Trophoblast cell (in vitro differentiated cells and primary cell): ENCODE results near the gene MIF.

Experiments
- DNase-seq, 2 donors: peaks; one replicate each; pipeline ENCODE4 v3.0.0-alpha.2; 2016
- H2AFZ ChIP-seq: 2 replicates; pipeline ENCODE4 v1.6.1; 2013; ENCODE audit warnings: low read length, moderate library complexity, mild to moderate bottlenecking; ENCODE audit not compliant: insufficient read depth, poor library complexity
- H2AK5ac ChIP-seq: 2 replicates; pipeline ENCODE4 v1.6.1; 2013; ENCODE audit warnings: mild to moderate bottlenecking, low read length
- H2BK120ac ChIP-seq: 2 replicates; pipeline ENCODE4 v1.6.1; 2013; ENCODE audit warnings: low read length, mild to moderate bottlenecking, moderate library complexity; ENCODE audit not compliant: insufficient read depth, poor library complexity
- H2BK12ac ChIP-seq: 2 replicates; pipeline ENCODE4 v1.6.1; 2013; ENCODE audit warnings: mild to moderate bottlenecking, low read length, moderate library complexity
- H2BK5ac ChIP-seq: 2 replicates; pipeline ENCODE4 v1.6.1; 2013; ENCODE audit warnings: low read length, low read depth, moderate library complexity, mild to moderate bottlenecking; ENCODE audit not compliant: poor library complexity
- H3K14ac ChIP-seq: 2 replicates; pipeline ENCODE4 v1.6.1; 2013; ENCODE audit warnings: mild to moderate bottlenecking, low read length
- H3K18ac ChIP-seq: 2 replicates; pipeline ENCODE4 v1.6.1; 2013; ENCODE audit warnings: mild to moderate bottlenecking, low read length
- H3K23ac ChIP-seq: 2 replicates; pipeline ENCODE4 v1.6.1; 2013; ENCODE audit warnings: low read length
- H3K27ac ChIP-seq: 2 replicates; pipeline ENCODE4 v1.5.1; 2013; ENCODE audit warnings: low read depth, mild to moderate bottlenecking, inconsistent platforms, low read length, moderate library complexity
- H3K27me3 ChIP-seq: 2 replicates; pipeline ENCODE4 v1.6.1; 2013; ENCODE audit warnings: inconsistent platforms, mild to moderate bottlenecking, low read length, moderate library complexity; ENCODE audit not compliant: insufficient read depth
- H3K36me3 ChIP-seq, 2 experiments: 1 replicate in 1 of 2; 2 replicates in 1 of 2; pipeline ENCODE4 v1.6.1; 2013; ENCODE audit warnings: low read length in 2 of 2, mild to moderate bottlenecking in 2 of 2, moderate library complexity in 1 of 2; ENCODE audit not compliant: insufficient read depth in 2 of 2, control insufficient read depth in 1 of 2
- H3K4ac ChIP-seq: 2 replicates; pipeline ENCODE4 v1.6.1; 2013; ENCODE audit warnings: low read depth, mild to moderate bottlenecking, low read length, moderate library complexity
- H3K4me1 ChIP-seq, 2 experiments: 1 replicate in 1 of 2; 2 replicates in 1 of 2; pipeline ENCODE4 v1.6.1; 2013; ENCODE audit warnings: low read length in 2 of 2, mild to moderate bottlenecking in 2 of 2, moderate library complexity in 1 of 2; ENCODE audit not compliant: insufficient read depth in 2 of 2, control insufficient read depth in 1 of 2
- H3K4me2 ChIP-seq: 2 replicates; pipeline ENCODE4 v1.6.1; 2013; ENCODE audit warnings: inconsistent platforms, mild to moderate bottlenecking, low read length, moderate library complexity
- H3K4me3 ChIP-seq: 2 replicates; pipeline ENCODE4 v1.5.1; 2013; ENCODE audit warnings: mild to moderate bottlenecking, low read depth, low read length, inconsistent platforms
- H3K79me1 ChIP-seq: one replicate; pipeline ENCODE4 v1.6.1; 2013; ENCODE audit warnings: low read length
- H3K79me2 ChIP-seq: 2 replicates; pipeline ENCODE4 v1.6.1; 2013; ENCODE audit warnings: low read length, mild to moderate bottlenecking; ENCODE audit not compliant: control insufficient read depth, insufficient read depth, poor library complexity
- H3K9ac ChIP-seq: 2 replicates; pipeline ENCODE4 v1.6.1; 2013; ENCODE audit warnings: mild to moderate bottlenecking, low read length
- H3K9me3 ChIP-seq: 2 replicates; pipeline ENCODE4 v1.6.1; 2013; ENCODE audit warnings: low read depth, mild to moderate bottlenecking, control low read depth, inconsistent platforms, low read length; ENCODE audit not compliant: insufficient read depth
- H4K12ac ChIP-seq: 2 replicates; pipeline ENCODE4 v1.6.1; 2013; ENCODE audit warnings: low read depth, mild to moderate bottlenecking, low read length, moderate library complexity
- H4K8ac ChIP-seq: 2 replicates; pipeline ENCODE4 v1.6.1; 2013; ENCODE audit warnings: low read depth, mild to moderate bottlenecking, low read length, moderate library complexity
- H4K91ac ChIP-seq: one replicate; pipeline ENCODE4 v1.6.1; 2013; ENCODE audit warnings: low read depth, mild to moderate bottlenecking, low read length, moderate library complexity
- WGBS: extraction: QIAGEN DNeasy Blood & Tissue Kit; methylation state at CpG from one replicate; pipeline ENCODE4 v1.1.7; 2013; ENCODE audit warnings: missing lambda C conversion rate; ENCODE audit not compliant: insufficient read length, insufficient coverage; ENCODE audit errors: extremely low coverage; 5-methylcytosine and 5-hydroxymethylcytosine counted together

MIF gene

GRCh38 chr22:23896523-23897186, 2.5 kb downstream of the MIF start:
- no CpG with 5 or more reads among the region's 8 CpGs for WGBS
- Histone ChIP-seq H3K4me2 (no peak overlapping the region), H3K9me3 (peaks cover 3% of the 10 kb centered on the region), H3K27me3 (no peaks in the 10 kb centered on the region), H3K36me3 (peaks cover 19 to 21% of the 10 kb centered on the region in 2 experiments), H3K79me1 (peaks cover 13% of the 10 kb centered on the region), H3K9ac (no peak overlapping the region), H3K4me3 (no peak overlapping the region), H2BK5ac (no peak overlapping the region), H4K12ac (no peak overlapping the region), H3K14ac (no peak overlapping the region), H3K23ac (no peak overlapping the region), H3K4me1 (peaks cover 9 to 13% of the 10 kb centered on the region in 2 experiments), H2AFZ (no peak overlapping the region), H2AK5ac (no peak overlapping the region), H4K8ac (no peak overlapping the region), H2BK12ac (no peak overlapping the region), H3K79me2 (peaks cover 9% of the 10 kb centered on the region), H4K91ac (no peak overlapping the region), H3K4ac (no peak overlapping the region), H2BK120ac (no peak overlapping the region), H3K18ac (no peak overlapping the region), H3K27ac (no peak overlapping the region)
- no peak for DNase-seq

DNA sequence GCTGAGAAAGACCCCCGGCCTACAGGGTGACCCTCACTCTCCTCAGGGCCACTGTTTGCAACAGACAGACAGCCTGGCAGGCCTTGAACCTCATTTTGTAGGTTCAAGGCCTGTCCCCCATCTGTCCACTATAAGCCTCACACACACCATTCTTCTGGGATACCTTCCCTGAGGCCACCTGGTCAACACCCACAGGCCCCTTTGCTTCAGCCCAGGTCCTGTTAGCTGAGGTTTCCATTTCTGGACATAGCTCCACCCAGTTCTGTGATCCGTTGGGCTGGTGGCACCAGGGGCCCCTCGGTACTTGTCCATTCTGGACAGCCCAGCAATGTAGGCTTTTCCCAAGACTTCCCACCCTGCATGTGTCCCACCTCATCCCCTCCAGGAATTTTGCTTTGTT, 3.1 kb downstream of the MIF start:
- Histone ChIP-seq H3K4ac (no peak overlapping the region), H3K4me2 (no peak overlapping the region), H2AK5ac (no peak overlapping the region), H3K9ac (no peak overlapping the region), H2BK5ac (no peak overlapping the region), H4K12ac (no peak overlapping the region), H3K79me1 (peaks cover 13% of the 10 kb centered on the region), H3K27me3 (no peaks in the 10 kb centered on the region), H3K27ac (no peak overlapping the region), H4K91ac (no peak overlapping the region), H3K36me3 (peaks cover 19 to 21% of the 10 kb centered on the region in 2 experiments), H3K4me3 (no peak overlapping the region), H2BK12ac (no peak overlapping the region), H2AFZ (no peak overlapping the region), H4K8ac (no peak overlapping the region), H2BK120ac (no peak overlapping the region), H3K18ac (no peak overlapping the region), H3K4me1 (peaks cover 9 to 13% of the 10 kb centered on the region in 2 experiments), H3K79me2 (peaks cover 9% of the 10 kb centered on the region), H3K9me3 (no peaks in the 10 kb centered on the region), H3K23ac (no peak overlapping the region), H3K14ac (no peak overlapping the region)
- WGBS, result no CpG with 5 or more reads among the region's 3 CpGs
- DNase-seq, result no peak

GRCh38 chr22:23898006-23898974, 4.1 kb downstream of the MIF start:
- H3K4me1 ChIP-seq, result peaks cover 9 to 13% of the 10 kb centered on the region in 2 experiments
- no peak overlapping the region for H3K27ac ChIP-seq
- H3K14ac ChIP-seq, result no peak overlapping the region
- H3K36me3 ChIP-seq, result peaks cover 19 to 21% of the 10 kb centered on the region in 2 experiments
- H2BK120ac ChIP-seq, result no peak overlapping the region
- no peak overlapping the region for H3K23ac ChIP-seq
- H3K4me3 ChIP-seq, result no peak overlapping the region
- H2BK5ac ChIP-seq, result no peak overlapping the region
- no peak overlapping the region for H4K91ac ChIP-seq
- H3K9ac ChIP-seq, result no peak overlapping the region
- no peak overlapping the region for H3K4me2 ChIP-seq
- H3K79me1 ChIP-seq, result peaks cover 13% of the 10 kb centered on the region
- DNase-seq, result no peak
- WGBS, result no CpG with 5 or more reads among the region's 8 CpGs
- no peak overlapping the region for H3K4ac ChIP-seq
- no peak overlapping the region for H2BK12ac ChIP-seq
- peaks cover 9% of the 10 kb centered on the region for H3K79me2 ChIP-seq
- H2AK5ac ChIP-seq, result no peak overlapping the region
- H4K12ac ChIP-seq, result no peak overlapping the region
- H4K8ac ChIP-seq, result no peak overlapping the region
- H2AFZ ChIP-seq, result no peak overlapping the region
- H3K27me3 ChIP-seq, result no peaks in the 10 kb centered on the region
- no peak overlapping the region for H3K18ac ChIP-seq
- H3K9me3 ChIP-seq, result peaks cover 3% of the 10 kb centered on the region

- peaks cover 19 to 21% of the 10 kb centered on the region in 2 experiments for H3K36me3 ChIP-seq
- no peak for DNase-seq
- no peak overlapping the region for H3K23ac ChIP-seq
- H2BK120ac ChIP-seq, result no peak overlapping the region
- no peak overlapping the region for H3K4me2 ChIP-seq
- no peak overlapping the region for H2BK5ac ChIP-seq
- H3K79me1 ChIP-seq, result peaks cover 10% of the 10 kb centered on the region
- no peak overlapping the region for H3K18ac ChIP-seq
- no peak overlapping the region for H3K4me3 ChIP-seq
- peaks cover 6 to 9% of the 10 kb centered on the region in 2 experiments for H3K4me1 ChIP-seq
- H3K4ac ChIP-seq, result no peak overlapping the region
- no peak overlapping the region for H2AFZ ChIP-seq
- H2BK12ac ChIP-seq, result no peak overlapping the region
- no peak overlapping the region for H2AK5ac ChIP-seq
- H4K12ac ChIP-seq, result no peak overlapping the region
- H3K27ac ChIP-seq, result no peak overlapping the region
- no peak overlapping the region for H4K91ac ChIP-seq
- no peaks in the 10 kb centered on the region for H3K27me3 ChIP-seq
- no peak overlapping the region for H3K14ac ChIP-seq
- H3K9ac ChIP-seq, result no peak overlapping the region
- peaks cover 3% of the 10 kb centered on the region for H3K9me3 ChIP-seq
- H4K8ac ChIP-seq, result no peak overlapping the region
- WGBS, result no CpG with 5 or more reads among the region's 6 CpGs
- peaks cover 9% of the 10 kb centered on the region for H3K79me2 ChIP-seq
Observed at GRCh38 chr22:23899042-23899745, 5.0 kb downstream of the MIF start.
